ENCODE results near the gene AUP1.

AUP1 gene

GRCh38 chr2:74556159-74556558 lies 26.7 kb upstream of the AUP1 start:
- FAIRE-seq: no peak

DNA sequence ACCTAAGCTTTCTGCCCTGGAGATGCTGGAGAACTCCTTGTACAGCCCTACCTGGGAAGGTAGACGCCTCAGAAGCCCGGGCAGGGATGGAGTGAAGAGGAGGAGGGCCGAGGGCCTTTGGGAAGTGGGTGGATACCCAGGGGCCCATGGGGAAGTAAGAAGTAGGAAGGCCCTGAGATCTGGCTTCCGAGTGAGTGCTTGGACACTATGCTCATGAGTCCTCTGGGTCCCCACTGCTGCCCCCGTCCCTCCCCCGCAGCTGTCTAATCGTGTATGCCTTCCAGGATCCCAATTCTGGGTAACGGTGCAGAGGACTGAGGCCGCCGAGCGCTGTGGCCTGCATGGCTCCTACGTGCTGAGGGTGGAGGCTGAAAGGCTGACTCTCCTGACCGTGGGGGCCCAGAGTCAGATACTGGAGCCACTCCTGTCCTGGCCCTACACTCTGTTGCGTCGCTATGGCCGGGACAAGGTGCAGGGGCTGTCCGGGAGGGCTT lies 26.2 kb upstream of the AUP1 start:
- FAIRE-seq: no peak

DNA sequence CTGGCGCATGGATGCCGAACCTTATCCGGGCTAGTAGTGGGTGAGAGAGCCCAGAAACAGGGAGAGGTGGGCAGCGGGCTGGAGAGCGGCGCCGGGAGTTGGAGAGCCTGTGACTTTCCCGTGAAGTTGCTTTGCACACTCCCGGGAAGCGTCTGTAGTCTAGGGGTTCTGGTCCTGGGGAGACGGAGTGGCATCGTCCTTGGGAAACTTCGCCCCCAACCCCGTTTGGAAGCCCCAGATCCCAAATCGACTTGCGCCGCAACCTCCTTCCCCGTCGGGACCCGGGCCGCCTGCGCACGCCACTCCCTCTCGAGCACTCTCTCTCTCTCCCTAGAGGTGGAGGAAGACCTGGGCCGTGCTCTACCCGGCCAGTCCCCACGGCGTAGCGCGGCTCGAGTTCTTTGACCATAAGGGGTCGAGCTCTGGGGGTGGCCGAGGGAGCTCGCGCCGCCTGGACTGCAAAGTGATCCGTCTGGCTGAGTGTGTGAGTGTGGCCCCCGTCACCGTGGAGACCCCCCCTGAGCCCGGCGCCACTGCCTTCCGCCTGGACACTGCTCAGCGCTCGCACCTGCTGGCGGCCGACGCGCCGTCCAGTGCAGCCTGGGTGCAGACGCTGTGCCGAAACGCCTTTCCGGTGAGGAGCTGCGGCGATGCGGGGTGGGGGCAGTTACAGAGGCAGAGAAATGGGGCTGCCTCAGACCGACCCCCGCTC lies 25.5 kb upstream of the AUP1 start:
- FAIRE-seq: no peak

- no peak for FAIRE-seq
Observed at GRCh38 chr2:74553892-74554819, 24.6 kb upstream of the AUP1 start, which contains the start of the genes DOK1 and LOXL3. Gene DOK1, plus strand, starts transcription at chr2:74554720. Its CDS starts 35 bp downstream, at chr2:74554755. Gene LOXL3, minus strand, starts transcription at chr2:74553942. Its CDS starts 1,308 bp downstream, at chr2:74552634.

GRCh38 chr2:74552914-74553811 lies 23.7 kb upstream of the AUP1 start:
- no peak for FAIRE-seq

GRCh38 chr2:74551942-74552913 lies 22.7 kb upstream of the AUP1 start:
- FAIRE-seq: no peak

DNA sequence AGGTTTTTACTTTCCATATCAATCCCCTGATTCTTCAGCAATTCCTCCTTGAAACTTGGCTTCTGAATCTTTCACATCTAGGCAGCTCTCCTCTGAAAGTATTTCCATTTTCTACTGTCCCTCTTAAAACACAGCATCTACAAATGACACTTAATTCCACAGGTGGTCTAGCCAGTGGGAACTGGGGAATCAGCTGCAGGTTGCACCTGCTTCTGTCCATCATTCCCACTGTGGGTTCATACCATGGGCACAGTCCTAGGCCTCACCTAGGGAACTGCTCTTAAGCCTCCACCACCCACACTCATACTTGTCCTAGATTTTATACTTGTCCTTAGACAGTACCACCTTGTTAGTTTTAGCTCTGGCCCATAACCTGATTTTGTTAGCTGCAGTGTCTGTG lies 22.0 kb upstream of the AUP1 start:
- FAIRE-seq: no peak

- FAIRE-seq: no peak
Observed at GRCh38 chr2:74550231-74550630, 20.7 kb upstream of the AUP1 start.

- FAIRE-seq: no peak
Observed at GRCh38 chr2:74548900-74549826, 19.7 kb upstream of the AUP1 start.

GRCh38 chr2:74548285-74548899 lies 18.9 kb upstream of the AUP1 start:
- FAIRE-seq: no peak

GRCh38 chr2:74546004-74546403 lies 16.5 kb upstream of the AUP1 start:
- no peak for FAIRE-seq

GRCh38 chr2:74544634-74545033 lies 15.1 kb upstream of the AUP1 start:
- no peak for FAIRE-seq

DNA sequence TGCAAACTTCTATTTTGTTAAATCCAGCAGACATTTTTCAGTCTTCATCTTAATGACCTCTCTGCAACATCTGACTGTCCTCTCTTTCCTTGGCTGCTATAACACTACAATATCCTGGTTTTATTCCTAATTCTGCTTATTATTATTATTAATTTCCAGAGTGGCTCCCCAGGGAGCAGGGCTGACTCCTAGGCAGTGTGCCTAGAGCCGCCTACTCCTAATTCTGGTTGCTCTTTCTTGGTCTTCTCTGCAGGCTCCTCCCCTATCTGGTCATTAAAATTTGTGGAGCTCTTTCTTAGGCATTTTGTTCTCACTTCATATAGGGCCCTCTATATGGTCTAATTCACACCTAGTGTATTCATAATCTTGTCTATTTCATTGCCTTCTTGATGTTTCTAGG lies 13.5 kb upstream of the AUP1 start:
- FAIRE-seq: no peak

GRCh38 chr2:74540291-74540690 lies 10.8 kb upstream of the AUP1 start:
- no peak for FAIRE-seq

GRCh38 chr2:74538881-74539339 lies 9.4 kb upstream of the AUP1 start:
- FAIRE-seq: no peak

GRCh38 chr2:74537140-74537539 lies 7.6 kb upstream of the AUP1 start:
- FAIRE-seq: no peak

DNA sequence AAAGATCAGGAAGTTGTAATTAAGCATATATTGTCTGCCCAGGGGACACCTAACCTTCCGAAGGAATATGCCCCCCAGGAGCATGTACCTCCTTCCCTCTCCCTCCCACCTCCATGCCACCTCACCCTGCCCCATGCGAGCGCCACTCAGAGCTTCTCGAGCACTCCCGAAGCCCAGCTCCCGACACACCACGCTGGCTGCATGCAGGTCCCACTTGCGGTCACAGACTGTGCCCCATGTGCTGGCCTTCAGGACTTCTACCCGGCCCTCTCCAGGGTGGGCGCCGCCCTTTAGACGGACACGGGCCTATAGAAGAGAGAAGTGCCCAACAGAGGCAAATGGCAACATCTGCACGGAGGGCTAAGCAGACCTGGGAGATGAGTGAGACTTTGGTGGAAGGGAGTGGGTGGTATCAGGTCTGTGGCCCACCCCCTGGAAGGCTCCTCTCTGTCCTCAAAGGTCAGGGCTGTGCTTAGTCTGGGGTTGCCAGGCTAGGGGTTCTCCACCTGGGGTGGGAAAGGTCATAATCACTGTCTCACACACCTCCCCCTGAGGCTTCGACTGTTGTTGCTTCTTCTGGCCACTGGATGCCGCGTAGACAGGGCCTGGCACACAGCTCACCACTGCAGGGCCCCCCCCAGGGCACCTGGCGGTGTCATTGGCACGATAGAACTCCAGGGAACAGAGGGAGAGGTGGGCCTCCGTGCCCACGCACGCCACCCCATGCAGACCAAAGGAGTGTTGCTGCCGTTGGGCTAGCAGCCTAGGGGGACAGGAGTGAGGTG lies 6.9 kb upstream of the AUP1 start:
- no peak for FAIRE-seq

DNA sequence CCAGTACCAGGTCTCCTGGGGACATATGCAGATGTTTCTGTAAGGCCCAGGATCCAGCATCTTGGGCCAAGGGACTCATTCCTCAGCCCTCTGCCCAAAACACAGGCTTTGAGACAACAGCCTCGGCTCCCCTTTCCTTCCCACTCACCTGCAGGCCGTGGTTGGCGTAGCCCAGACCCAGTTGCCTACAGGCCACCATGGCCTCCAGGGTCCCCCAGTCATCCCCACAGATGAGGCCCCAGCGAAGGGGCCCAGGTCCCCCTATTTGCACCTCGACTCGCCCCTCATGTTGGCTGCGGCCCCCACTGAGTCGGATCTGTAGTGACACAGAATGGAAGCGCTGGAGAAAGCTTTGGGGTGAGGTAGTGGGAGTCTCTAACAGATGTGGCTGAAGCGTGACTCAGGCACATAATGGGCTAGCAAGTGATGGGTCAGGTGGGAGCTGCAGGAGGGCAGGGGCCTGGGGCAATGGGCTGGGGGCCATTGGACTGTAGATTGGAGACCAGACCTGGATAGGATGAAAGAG lies 6.0 kb upstream of the AUP1 start:
- no peak for FAIRE-seq

GRCh38 chr2:74534411-74534810 lies 4.9 kb upstream of the AUP1 start:
- FAIRE-seq: no peak

All from G401.6 (cell line).